Astrocyte (in vitro differentiated cells and primary cell): ENCODE results near the gene CHRDL2. TPM values are rescaled to one million over a fixed set of nuclear protein-coding genes. Genes with fewer than 3 reads are reported as not detected.

Experiments
- DNase-seq: peaks from one replicate; pipeline ENCODE4 v3.0.0-alpha.2; 2010; ENCODE audit warnings: low read depth
- FAIRE-seq: peaks from 2 replicates; lab custom pipeline; 2011; peaks lifted over from hg19 to GRCh38; lab: Jason Lieb, UNC
- H2AFZ ChIP-seq: 2 replicates; pipeline ENCODE4 v1.6.0; 2012; ENCODE audit warnings: low read depth, low read length, inconsistent platforms
- H3K27ac ChIP-seq: 2 replicates; pipeline ENCODE4 v1.5.1; 2011; ENCODE audit warnings: low read depth, low read length, inconsistent platforms
- H3K27me3 ChIP-seq: 2 replicates; pipeline ENCODE4 v1.6.0; 2011; ENCODE audit warnings: low read length, inconsistent platforms; ENCODE audit not compliant: insufficient read depth
- H3K36me3 ChIP-seq: 2 replicates; pipeline ENCODE4 v1.5.1; 2011; ENCODE audit warnings: low read length, inconsistent platforms; ENCODE audit not compliant: insufficient read depth
- H3K4me1 ChIP-seq: 2 replicates; pipeline ENCODE4 v1.5.1; 2011; ENCODE audit warnings: low read length, inconsistent platforms; ENCODE audit not compliant: insufficient read depth
- H3K4me2 ChIP-seq: 2 replicates; pipeline ENCODE4 v1.6.0; 2012; ENCODE audit warnings: low read length, inconsistent platforms
- H3K4me3 ChIP-seq: 2 replicates; pipeline ENCODE4 v1.5.1; 2011; ENCODE audit warnings: low read depth, mild to moderate bottlenecking, low read length, inconsistent platforms; ENCODE audit not compliant: insufficient read depth
- H3K79me2 ChIP-seq: 2 replicates; pipeline ENCODE4 v1.6.0; 2012; ENCODE audit warnings: mild to moderate bottlenecking, low read length, inconsistent platforms; ENCODE audit not compliant: insufficient read depth
- H3K9ac ChIP-seq: 2 replicates; pipeline ENCODE4 v1.6.0; 2012; ENCODE audit warnings: mild to moderate bottlenecking, low read length, inconsistent platforms
- H3K9me3 ChIP-seq: 2 replicates; pipeline ENCODE4 v1.5.1; 2012; ENCODE audit warnings: low read depth, mild to moderate bottlenecking, low read length, inconsistent platforms; ENCODE audit not compliant: insufficient read depth
- H4K20me1 ChIP-seq: 2 replicates; pipeline ENCODE4 v1.6.0; 2012; ENCODE audit warnings: low read length, inconsistent platforms; ENCODE audit not compliant: insufficient read depth
- H3K27ac Mint-ChIP-seq: one replicate; pipeline ENCODE4 v1.8.0; 2021; ENCODE audit warnings: mild to moderate bottlenecking, mixed read lengths; ENCODE audit not compliant: unreplicated experiment
- H3K27me3 Mint-ChIP-seq: one replicate; pipeline ENCODE4 v1.8.0; 2021; ENCODE audit warnings: low read depth, mixed read lengths; ENCODE audit not compliant: unreplicated experiment
- H3K36me3 Mint-ChIP-seq: one replicate; pipeline ENCODE4 v1.8.0; 2021; ENCODE audit warnings: low read depth, mixed read lengths; ENCODE audit not compliant: unreplicated experiment
- H3K4me1 Mint-ChIP-seq: one replicate; pipeline ENCODE4 v1.8.0; 2021; ENCODE audit warnings: low read depth, mixed read lengths; ENCODE audit not compliant: unreplicated experiment
- H3K4me3 Mint-ChIP-seq: one replicate; pipeline ENCODE4 v1.8.0; 2021; ENCODE audit warnings: mild to moderate bottlenecking, moderate library complexity, mixed read lengths; ENCODE audit not compliant: unreplicated experiment
- H3K9me3 Mint-ChIP-seq: one replicate; pipeline ENCODE4 v1.8.0; 2021; ENCODE audit warnings: mild to moderate bottlenecking, mixed read lengths; ENCODE audit not compliant: unreplicated experiment
- EZH2 ChIP-seq: IDR thresholded peaks from 2 replicates; pipeline ENCODE4 v1.6.1; 2012; ENCODE audit warnings: mild to moderate bottlenecking, low read length, inconsistent platforms; ENCODE audit not compliant: insufficient read depth
- total RNA-seq: library from RNA; stranded (reverse); gene quantifications from 2 replicates; pipeline ENCODE4 v1.2.1, GENCODE V29; 2021
- TF ChIP-seq, protein P1 (sequence below): IDR thresholded peaks from 2 replicates; pipeline ENCODE4 v1.5.1; 2011; ENCODE audit warnings: low read depth, mild to moderate bottlenecking, inconsistent platforms, low read length, moderate library complexity; ENCODE audit not compliant: insufficient read depth

The CHRDL2 gene
- total RNA-seq, 1 donor from 2014 or later: not detected

- H4K20me1 ChIP-seq: no peaks in the 10 kb centered on the region
- H3K36me3 ChIP-seq: no peaks in the 10 kb centered on the region
- H3K4me1 Mint-ChIP-seq: peaks cover under 1% of the 10 kb centered on the region
- no peak overlapping the region for H3K4me3 ChIP-seq
- no peak overlapping the region for H2AFZ ChIP-seq
- peaks cover 10% of the 10 kb centered on the region for H3K9me3 Mint-ChIP-seq
- H3K27me3 Mint-ChIP-seq: peaks cover 24% of the 10 kb centered on the region
- no peak overlapping the region for H3K27ac Mint-ChIP-seq
- no peaks in the 10 kb centered on the region for H3K27me3 ChIP-seq
- no peak overlapping the region for H3K4me2 ChIP-seq
- no peak overlapping the region for H3K9ac ChIP-seq
- FAIRE-seq (no peak), DNase-seq (peak; percentile 30)
- H3K79me2 ChIP-seq: no peaks in the 10 kb centered on the region
- no peaks in the 10 kb centered on the region for H3K9me3 ChIP-seq
- TF ChIP-seq EZH2: no peak
- no peak overlapping the region for H3K4me3 Mint-ChIP-seq
- peaks cover under 1% of the 10 kb centered on the region for H3K36me3 Mint-ChIP-seq
- H3K4me1 ChIP-seq: peaks cover 5% of the 10 kb centered on the region
- no peak overlapping the region for H3K27ac ChIP-seq
Measured at GRCh38 chr11:74678591-74679512, 52.4 kb downstream of the CHRDL2 start.

DNA sequence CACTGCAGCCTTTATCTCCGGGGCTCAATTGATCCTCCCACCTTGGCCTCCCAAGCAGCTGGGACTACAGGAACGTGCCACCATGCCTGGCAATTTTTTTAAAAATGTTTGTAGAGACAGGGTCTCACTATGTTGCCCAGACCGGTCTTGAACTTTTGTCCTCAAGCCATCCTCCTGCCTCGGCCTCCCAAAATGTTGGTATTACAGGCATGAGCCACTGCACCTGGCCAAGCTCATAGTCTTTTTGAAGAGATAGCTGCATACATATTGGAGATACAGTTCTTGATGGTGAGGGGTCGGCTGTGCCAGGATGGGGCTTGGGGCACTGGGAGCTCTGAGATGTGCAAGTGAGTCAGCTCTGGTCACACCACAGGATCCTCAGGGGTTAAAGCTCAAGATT, 53.2 kb downstream of the CHRDL2 start:
- no peaks in the 10 kb centered on the region for H4K20me1 ChIP-seq
- peaks cover 4% of the 10 kb centered on the region for H3K36me3 Mint-ChIP-seq
- no peak overlapping the region for H3K4me2 ChIP-seq
- H3K9me3 ChIP-seq: no peaks in the 10 kb centered on the region
- H3K27me3 Mint-ChIP-seq: peaks cover 24% of the 10 kb centered on the region
- no peaks in the 10 kb centered on the region for H3K27me3 ChIP-seq
- H3K4me3 ChIP-seq: no peak overlapping the region
- H3K36me3 ChIP-seq: no peaks in the 10 kb centered on the region
- H3K4me1 Mint-ChIP-seq: peaks cover 9% of the 10 kb centered on the region
- H3K9me3 Mint-ChIP-seq: peaks cover 11% of the 10 kb centered on the region
- DNase-seq (no peak), FAIRE-seq (no peak)
- no peak overlapping the region for H2AFZ ChIP-seq
- H3K4me3 Mint-ChIP-seq: no peak overlapping the region
- H3K27ac Mint-ChIP-seq: no peak overlapping the region
- peaks cover 10% of the 10 kb centered on the region for H3K4me1 ChIP-seq
- no peak overlapping the region for H3K27ac ChIP-seq
- H3K79me2 ChIP-seq: no peaks in the 10 kb centered on the region
- H3K9ac ChIP-seq: no peak overlapping the region
- TF ChIP-seq EZH2: no peak
- TF ChIP-seq, protein P1, sequence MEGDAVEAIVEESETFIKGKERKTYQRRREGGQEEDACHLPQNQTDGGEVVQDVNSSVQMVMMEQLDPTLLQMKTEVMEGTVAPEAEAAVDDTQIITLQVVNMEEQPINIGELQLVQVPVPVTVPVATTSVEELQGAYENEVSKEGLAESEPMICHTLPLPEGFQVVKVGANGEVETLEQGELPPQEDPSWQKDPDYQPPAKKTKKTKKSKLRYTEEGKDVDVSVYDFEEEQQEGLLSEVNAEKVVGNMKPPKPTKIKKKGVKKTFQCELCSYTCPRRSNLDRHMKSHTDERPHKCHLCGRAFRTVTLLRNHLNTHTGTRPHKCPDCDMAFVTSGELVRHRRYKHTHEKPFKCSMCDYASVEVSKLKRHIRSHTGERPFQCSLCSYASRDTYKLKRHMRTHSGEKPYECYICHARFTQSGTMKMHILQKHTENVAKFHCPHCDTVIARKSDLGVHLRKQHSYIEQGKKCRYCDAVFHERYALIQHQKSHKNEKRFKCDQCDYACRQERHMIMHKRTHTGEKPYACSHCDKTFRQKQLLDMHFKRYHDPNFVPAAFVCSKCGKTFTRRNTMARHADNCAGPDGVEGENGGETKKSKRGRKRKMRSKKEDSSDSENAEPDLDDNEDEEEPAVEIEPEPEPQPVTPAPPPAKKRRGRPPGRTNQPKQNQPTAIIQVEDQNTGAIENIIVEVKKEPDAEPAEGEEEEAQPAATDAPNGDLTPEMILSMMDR: no peak

- no peak for TF ChIP-seq EZH2
- TF ChIP-seq, protein P1: no peak
- Histone ChIP-seq H3K4me2 (no peak overlapping the region), H4K20me1 (no peaks in the 10 kb centered on the region), H3K9ac (no peak overlapping the region), H3K9me3 (no peaks in the 10 kb centered on the region), H2AFZ (no peak overlapping the region), H3K4me3 (no peak overlapping the region), H3K4me1 (peaks cover 20% of the 10 kb centered on the region), H3K36me3 (no peaks in the 10 kb centered on the region), H3K27ac (no peak overlapping the region), H3K79me2 (no peaks in the 10 kb centered on the region), H3K27me3 (no peaks in the 10 kb centered on the region)
- DNase-seq (no peak), FAIRE-seq (no peak)
- peaks cover 15% of the 10 kb centered on the region for H3K4me1 Mint-ChIP-seq
- H3K36me3 Mint-ChIP-seq: peaks cover 4% of the 10 kb centered on the region
- peaks cover 11% of the 10 kb centered on the region for H3K9me3 Mint-ChIP-seq
- peaks cover 17% of the 10 kb centered on the region for H3K27me3 Mint-ChIP-seq
- H3K27ac Mint-ChIP-seq: no peak overlapping the region
- no peak overlapping the region for H3K4me3 Mint-ChIP-seq
Measured at GRCh38 chr11:74677131-74677530, 54.1 kb downstream of the CHRDL2 start.
